Measurements from ENCODE around the gene RIPPLY2.

RIPPLY2 gene

GRCh38 chr6:83844170-83844569, 9.0 kb upstream of the RIPPLY2 start:
- DNase-seq (ENCODE audit: insufficient read length) (no peak), FAIRE-seq (no peak)
- no peak for TF ChIP-seq TAF1 (IDR thresholded peaks at IDR 0.05; ENCODE audit: borderline replicate concordance, low read depth, low read length)
- no peak for TF ChIP-seq POLR2A (IDR thresholded peaks at IDR 0.05; ENCODE audit: low read depth, low read length)
- TF ChIP-seq POLR2AphosphoS5 (IDR thresholded peaks at IDR 0.05; ENCODE audit: low read depth, low read length) = no peak

GRCh38 chr6:83846291-83846690, 6.9 kb upstream of the RIPPLY2 start:
- TF ChIP-seq POLR2AphosphoS5 (IDR thresholded peaks at IDR 0.05; ENCODE audit: low read depth, low read length) (no peak), TAF1 (IDR thresholded peaks at IDR 0.05; ENCODE audit: borderline replicate concordance, low read depth, low read length) (no peak), POLR2A (IDR thresholded peaks at IDR 0.05; ENCODE audit: low read depth, low read length) (no peak)
- DNase-seq (ENCODE audit: insufficient read length) (no peak), FAIRE-seq (no peak)

- TF ChIP-seq POLR2AphosphoS5 (IDR thresholded peaks at IDR 0.05; ENCODE audit: low read depth, low read length) (no peak), TAF1 (IDR thresholded peaks at IDR 0.05; ENCODE audit: borderline replicate concordance, low read depth, low read length) (no peak), POLR2A (IDR thresholded peaks at IDR 0.05; ENCODE audit: low read depth, low read length) (no peak)
- no peak for FAIRE-seq
- DNase-seq (ENCODE audit: insufficient read length) = no peak
Measured at GRCh38 chr6:83847179-83847578, 6.0 kb upstream of the RIPPLY2 start.

GRCh38 chr6:83849127-83849526, 4.0 kb upstream of the RIPPLY2 start:
- TF ChIP-seq TAF1 (IDR thresholded peaks at IDR 0.05; ENCODE audit: borderline replicate concordance, low read depth, low read length) (no peak), POLR2A (IDR thresholded peaks at IDR 0.05; ENCODE audit: low read depth, low read length) (no peak), POLR2AphosphoS5 (IDR thresholded peaks at IDR 0.05; ENCODE audit: low read depth, low read length) (no peak)
- FAIRE-seq (no peak), DNase-seq (ENCODE audit: insufficient read length) (no peak)

DNA sequence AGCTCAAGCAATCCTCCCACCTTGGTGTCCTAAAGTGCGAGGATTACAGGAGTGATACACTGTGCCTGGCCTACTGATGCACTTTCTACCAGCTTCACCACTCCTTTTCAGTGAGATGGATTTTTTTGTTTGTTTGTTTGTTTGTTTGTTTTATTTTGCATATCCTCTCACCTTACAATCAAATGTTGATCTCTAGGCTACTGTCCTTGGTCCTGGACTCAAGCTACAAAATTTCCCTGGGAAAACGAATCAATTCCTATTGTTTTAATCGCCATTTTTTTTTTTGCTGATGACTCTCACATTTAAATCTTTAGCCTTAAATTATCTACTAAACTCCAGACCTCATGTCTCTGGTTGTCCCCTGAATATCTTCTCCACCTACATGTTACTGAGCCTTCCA, 3.5 kb upstream of the RIPPLY2 start:
- DNase-seq (ENCODE audit: insufficient read length) = no peak
- TF ChIP-seq POLR2A (IDR thresholded peaks at IDR 0.05; ENCODE audit: low read depth, low read length) = no peak
- no peak for TF ChIP-seq POLR2AphosphoS5 (IDR thresholded peaks at IDR 0.05; ENCODE audit: low read depth, low read length)
- TF ChIP-seq TAF1 (IDR thresholded peaks at IDR 0.05; ENCODE audit: borderline replicate concordance, low read depth, low read length) = no peak
- no peak for FAIRE-seq

GRCh38 chr6:83852528-83853177, 507 bp upstream of the RIPPLY2 start:
- TF ChIP-seq POLR2AphosphoS5 (IDR thresholded peaks at IDR 0.05; ENCODE audit: low read depth, low read length) = no peak
- TF ChIP-seq POLR2A (IDR thresholded peaks at IDR 0.05; ENCODE audit: low read depth, low read length) = no peak
- TF ChIP-seq TAF1 (IDR thresholded peaks at IDR 0.05; ENCODE audit: borderline replicate concordance, low read depth, low read length) = no peak
- DNase-seq (ENCODE audit: insufficient read length) = no peak
- FAIRE-seq = no peak

DNA sequence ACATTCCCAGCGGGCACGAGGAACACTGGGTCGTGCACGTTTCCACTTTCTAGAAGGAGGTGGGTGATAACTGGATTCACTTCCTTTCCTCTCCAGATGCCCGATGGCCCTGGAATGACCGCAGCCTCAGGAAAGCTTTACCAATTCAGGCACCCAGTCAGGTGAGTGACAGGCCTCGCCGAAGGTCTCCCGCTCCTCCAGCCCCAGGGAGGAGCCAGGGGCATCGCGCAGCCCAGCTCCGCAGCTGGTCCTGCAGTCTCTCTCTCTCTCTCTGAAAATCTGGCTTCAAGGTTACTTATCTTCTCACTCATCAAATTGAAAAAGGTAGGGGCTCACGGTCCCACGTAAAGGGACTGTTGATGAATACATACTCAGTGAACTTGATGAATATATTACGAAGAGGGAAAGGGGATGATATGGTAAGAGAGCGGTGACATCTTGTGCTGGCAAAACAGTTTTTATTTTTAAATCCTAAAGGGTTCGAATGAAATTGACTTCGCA, 891 bp downstream of the RIPPLY2 start:
- no peak for TF ChIP-seq TAF1 (IDR thresholded peaks at IDR 0.05; ENCODE audit: borderline replicate concordance, low read depth, low read length)
- no peak for TF ChIP-seq POLR2AphosphoS5 (IDR thresholded peaks at IDR 0.05; ENCODE audit: low read depth, low read length)
- no peak for TF ChIP-seq POLR2A (IDR thresholded peaks at IDR 0.05; ENCODE audit: low read depth, low read length)
- DNase-seq (ENCODE audit: insufficient read length) (no peak), FAIRE-seq (no peak)

DNA sequence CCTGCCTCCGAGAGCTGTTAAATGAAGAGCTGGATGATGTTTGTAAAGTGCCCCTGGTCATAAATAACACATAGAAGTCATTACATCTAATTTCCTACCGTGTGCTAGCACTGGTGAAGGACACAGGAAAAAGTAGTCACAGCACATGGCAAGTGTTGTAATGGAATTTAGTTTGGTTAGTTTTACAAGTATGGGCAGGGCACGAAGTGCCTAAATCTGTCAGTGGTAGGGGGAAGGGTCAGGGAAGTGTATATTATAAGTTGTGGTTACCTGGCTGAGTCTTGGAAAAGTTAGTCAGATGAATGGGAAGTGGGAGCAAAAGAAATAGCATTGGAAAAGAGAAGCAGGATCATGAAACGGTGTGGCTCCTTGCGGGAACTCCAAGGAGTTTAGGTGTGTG, 1.6 kb downstream of the RIPPLY2 start:
- DNase-seq (ENCODE audit: insufficient read length) (no peak), FAIRE-seq (no peak)
- TF ChIP-seq POLR2AphosphoS5 (IDR thresholded peaks at IDR 0.05; ENCODE audit: low read depth, low read length) (no peak), POLR2A (IDR thresholded peaks at IDR 0.05; ENCODE audit: low read depth, low read length) (no peak), TAF1 (IDR thresholded peaks at IDR 0.05; ENCODE audit: borderline replicate concordance, low read depth, low read length) (no peak)

GRCh38 chr6:83859410-83860358, 6.5 kb downstream of the RIPPLY2 start, which contains the start of gene CYB5R4:
TSS of gene CYB5R4 (plus strand) at chr6:83859689. CDS start at chr6:83859783, 94 bp downstream.
- DNase-seq (ENCODE audit: insufficient read length) (peak; percentile 83), FAIRE-seq (peak; percentile 100)
- TF ChIP-seq POLR2A (IDR thresholded peaks at IDR 0.05; ENCODE audit: low read depth, low read length) = peak; percentile 93
- TF ChIP-seq POLR2AphosphoS5 (IDR thresholded peaks at IDR 0.05; ENCODE audit: low read depth, low read length) = peak; percentile 81
- peak; percentile 76; the same call in 1 of the 2 replicates for TF ChIP-seq TAF1 (IDR thresholded peaks at IDR 0.05; ENCODE audit: borderline replicate concordance, low read depth, low read length)

DNA sequence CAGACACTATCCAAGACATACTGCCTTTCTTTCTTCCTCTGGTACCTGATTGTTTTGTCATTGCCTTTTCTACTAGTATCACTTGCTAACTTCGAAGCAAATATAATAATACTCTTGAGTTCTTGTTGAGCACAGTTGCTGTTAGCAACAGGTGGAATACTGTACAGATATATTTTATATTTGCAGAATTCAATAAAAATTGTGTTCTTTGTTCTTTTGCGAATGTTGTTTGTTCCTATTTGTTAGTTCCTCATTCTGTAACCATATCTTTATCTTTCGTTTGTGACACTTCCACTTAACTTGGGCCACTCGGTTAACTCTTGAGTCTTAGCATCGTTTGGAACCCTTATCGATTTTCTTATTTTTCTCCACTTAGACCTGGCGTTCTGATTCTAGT, 7.2 kb downstream of the RIPPLY2 start:
- FAIRE-seq = peak; percentile 17
- TF ChIP-seq TAF1 (IDR thresholded peaks at IDR 0.05; ENCODE audit: borderline replicate concordance, low read depth, low read length) = no peak
- TF ChIP-seq POLR2A (IDR thresholded peaks at IDR 0.05; ENCODE audit: low read depth, low read length) = no peak
- TF ChIP-seq POLR2AphosphoS5 (IDR thresholded peaks at IDR 0.05; ENCODE audit: low read depth, low read length) = no peak
- no peak for DNase-seq (ENCODE audit: insufficient read length)

- no peak for DNase-seq (ENCODE audit: insufficient read length)
- no peak for TF ChIP-seq POLR2AphosphoS5 (IDR thresholded peaks at IDR 0.05; ENCODE audit: low read depth, low read length)
- no peak for TF ChIP-seq TAF1 (IDR thresholded peaks at IDR 0.05; ENCODE audit: borderline replicate concordance, low read depth, low read length)
- TF ChIP-seq POLR2A (IDR thresholded peaks at IDR 0.05; ENCODE audit: low read depth, low read length) = no peak
- peak; percentile 54 for FAIRE-seq
Measured at GRCh38 chr6:83860782-83861495, 7.8 kb downstream of the RIPPLY2 start.

Measured in GM12892 (cell line).